Erythroblast (primary cell): Measurements from ENCODE around the gene KRTAP10-4.

ENCODE experiments used
- GATA1 ChIP-seq: IDR thresholded peaks from 2 replicates; pipeline ENCODE4 v1.6.1; 2011; ENCODE audit warnings: low read depth, mild to moderate bottlenecking, control low read depth, low read length, moderate library complexity
- POLR2A ChIP-seq: IDR thresholded peaks from 2 replicates; pipeline ENCODE4 v1.6.1; 2011; ENCODE audit warnings: mild to moderate bottlenecking, low read length

- TF ChIP-seq POLR2A (no peak), GATA1 (no peak)
Measured at GRCh38 chr21:44618909-44619308, 45.4 kb downstream of the KRTAP10-4 start.
